MM.1S (cell line): ENCODE data around the gene CARHSP1.

ENCODE experiments used
- EZH2 ChIP-seq: fragments of 300-600 bp; sonication (generic); optimal IDR thresholded peaks from 2 replicates; pipeline ENCODE3; 2017; ENCODE audit warnings: low read depth, mild to moderate bottlenecking, antibody characterized with exemption, low read length, mixed read lengths
- TF ChIP-seq, protein P1 (sequence below): fragments of 300-600 bp; sonication (generic); IDR thresholded peaks from 2 replicates; pipeline ENCODE4 v1.5.1; 2016; ENCODE audit warnings: antibody characterized with exemption, low read length, mixed read lengths

DNA sequence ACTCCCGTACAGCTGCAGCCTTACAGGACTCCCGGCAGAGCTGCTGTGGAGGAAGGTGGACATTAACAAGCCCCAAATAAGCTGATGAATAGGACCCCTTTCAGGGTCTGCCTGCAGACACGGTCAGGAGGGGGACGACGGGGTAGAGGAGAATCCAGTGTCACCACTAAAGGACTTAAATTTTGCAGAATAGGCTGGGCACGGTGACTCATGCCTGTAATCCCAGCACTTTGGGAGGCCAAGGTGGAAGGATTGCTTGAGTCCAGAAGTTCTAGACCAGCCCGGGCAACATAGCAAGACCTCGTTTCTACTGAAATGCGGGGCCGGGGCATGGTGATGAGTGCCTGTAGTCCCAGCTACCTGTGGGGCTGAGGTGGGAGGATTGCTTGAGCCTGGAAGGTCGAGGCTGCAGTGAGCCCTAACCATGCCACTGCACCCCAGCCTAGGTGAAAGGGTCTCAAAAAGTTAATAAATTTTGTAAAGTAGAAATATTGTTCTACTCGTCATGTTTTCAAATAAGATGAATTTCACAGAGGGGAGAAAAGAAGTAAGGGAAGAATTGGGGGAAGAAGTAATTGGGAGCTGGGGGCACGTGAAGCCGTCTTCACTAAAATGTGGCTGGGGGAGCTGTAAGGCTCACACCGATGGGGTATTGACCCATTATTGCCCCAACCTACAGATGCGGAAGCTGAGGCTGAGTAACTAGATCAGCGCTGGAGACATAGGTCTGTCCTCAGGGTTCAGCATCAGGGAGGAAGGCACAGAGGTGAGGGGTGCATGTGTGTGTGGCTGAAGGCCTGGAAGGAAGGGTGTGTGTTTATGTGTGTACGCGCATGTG lies 18.0 kb upstream of the CARHSP1 start:
- TF ChIP-seq, protein P1, sequence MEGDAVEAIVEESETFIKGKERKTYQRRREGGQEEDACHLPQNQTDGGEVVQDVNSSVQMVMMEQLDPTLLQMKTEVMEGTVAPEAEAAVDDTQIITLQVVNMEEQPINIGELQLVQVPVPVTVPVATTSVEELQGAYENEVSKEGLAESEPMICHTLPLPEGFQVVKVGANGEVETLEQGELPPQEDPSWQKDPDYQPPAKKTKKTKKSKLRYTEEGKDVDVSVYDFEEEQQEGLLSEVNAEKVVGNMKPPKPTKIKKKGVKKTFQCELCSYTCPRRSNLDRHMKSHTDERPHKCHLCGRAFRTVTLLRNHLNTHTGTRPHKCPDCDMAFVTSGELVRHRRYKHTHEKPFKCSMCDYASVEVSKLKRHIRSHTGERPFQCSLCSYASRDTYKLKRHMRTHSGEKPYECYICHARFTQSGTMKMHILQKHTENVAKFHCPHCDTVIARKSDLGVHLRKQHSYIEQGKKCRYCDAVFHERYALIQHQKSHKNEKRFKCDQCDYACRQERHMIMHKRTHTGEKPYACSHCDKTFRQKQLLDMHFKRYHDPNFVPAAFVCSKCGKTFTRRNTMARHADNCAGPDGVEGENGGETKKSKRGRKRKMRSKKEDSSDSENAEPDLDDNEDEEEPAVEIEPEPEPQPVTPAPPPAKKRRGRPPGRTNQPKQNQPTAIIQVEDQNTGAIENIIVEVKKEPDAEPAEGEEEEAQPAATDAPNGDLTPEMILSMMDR, result no peak
- TF ChIP-seq EZH2, result no peak
